HepG2 (cell line): ENCODE measurements around the gene ANKHD1. TPM values are rescaled to one million over a fixed set of nuclear protein-coding genes. Genes with fewer than 3 reads are reported as not detected.

Source experiments
- BATF2 ChIP-seq: sonication (generic); formaldehyde crosslinking; IDR thresholded peaks from 2 replicates; pipeline ENCODE4 v1.8.0; 2022; ENCODE audit warnings: mild to moderate bottlenecking, missing genetic modification reagents, moderate library complexity
- CENPT ChIP-seq: sonication (generic); formaldehyde crosslinking; IDR thresholded peaks from 2 replicates; pipeline ENCODE4 v1.8.0; 2022; ENCODE audit warnings: low read depth, mild to moderate bottlenecking, moderate library complexity, missing genetic modification reagents
- DNMT3B ChIP-seq: conservative IDR thresholded peaks from 2 replicates; pipeline ENCODE4 v1.6.1; 2016; ENCODE audit warnings: missing biosample characterization, control low read depth
- EHMT2 ChIP-seq: fragments of 200-600 bp; sonication (generic); IDR thresholded peaks from 2 replicates; pipeline ENCODE4 v1.7.0; 2017; ENCODE audit warnings: antibody characterized with exemption, low read depth, low read length, borderline replicate concordance
- HNRNPL ChIP-seq: fragments of 200-400 bp; formaldehyde crosslinking; IDR thresholded peaks from 2 replicates; pipeline ENCODE4 v1.6.1; 2017; ENCODE audit warnings: mild to moderate bottlenecking, low read depth, low read length
- HOMEZ ChIP-seq: IDR thresholded peaks from 2 replicates; pipeline ENCODE4 v1.6.1; 2016; ENCODE audit warnings: low read depth
- JDP2 ChIP-seq: sonication (generic); formaldehyde crosslinking; IDR thresholded peaks from 2 replicates; pipeline ENCODE4 v1.8.1; 2022; ENCODE audit warnings: missing genetic modification reagents, borderline replicate concordance
- NFKBIZ ChIP-seq: IDR thresholded peaks from 2 replicates; pipeline ENCODE4 v1.6.1; 2018; ENCODE audit warnings: missing genetic modification reagents, missing compliant biosample characterization
- NKX3-1 ChIP-seq: sonication (generic); formaldehyde crosslinking; IDR thresholded peaks from 2 replicates; pipeline ENCODE4 v1.5.0; 2020; ENCODE audit warnings: missing genetic modification reagents
- PAXIP1 ChIP-seq: sonication (generic); formaldehyde crosslinking; conservative IDR thresholded peaks from 2 replicates; pipeline ENCODE4 v1.4.0; 2020; ENCODE audit warnings: mild to moderate bottlenecking, missing genetic modification reagents, moderate library complexity
- STAT6 ChIP-seq: sonication (generic); formaldehyde crosslinking; IDR thresholded peaks from 2 replicates; pipeline ENCODE4 v1.4.0; 2020; ENCODE audit warnings: missing genetic modification reagents, mild to moderate bottlenecking, borderline replicate concordance
- TBP ChIP-seq: sonication (generic); formaldehyde crosslinking; IDR thresholded peaks from 2 replicates; pipeline ENCODE4 v1.5.0; 2020; ENCODE audit warnings: missing genetic modification reagents
- UBTF ChIP-seq: sonication (generic); formaldehyde crosslinking; IDR thresholded peaks from 2 replicates; pipeline ENCODE4 v1.4.0; 2020; ENCODE audit warnings: mild to moderate bottlenecking, missing genetic modification reagents
- ZNF160 ChIP-seq: sonication (generic); formaldehyde crosslinking; IDR thresholded peaks from 2 replicates; pipeline ENCODE4 v1.8.0; 2022; ENCODE audit warnings: mild to moderate bottlenecking, inconsistent platforms, missing genetic modification reagents
- ZNF367 ChIP-seq: sonication (generic); formaldehyde crosslinking; IDR thresholded peaks from 2 replicates; pipeline ENCODE4 v1.4.0; 2020; ENCODE audit warnings: missing genetic modification reagents, borderline replicate concordance
- ZNF431 ChIP-seq: sonication (generic); formaldehyde crosslinking; IDR thresholded peaks from 2 replicates; pipeline ENCODE4 v1.9.0; 2022; ENCODE audit warnings: missing genetic modification reagents, low read depth, mild to moderate bottlenecking, borderline replicate concordance
- ZNF577 ChIP-seq: sonication (generic); formaldehyde crosslinking; IDR thresholded peaks from 2 replicates; pipeline ENCODE4 v1.4.0; 2020; ENCODE audit warnings: mild to moderate bottlenecking, low read depth, missing genetic modification reagents, borderline replicate concordance
- ZNF781 ChIP-seq: sonication (generic); formaldehyde crosslinking; IDR thresholded peaks from 2 replicates; pipeline ENCODE4 v1.5.1; 2020; ENCODE audit warnings: borderline replicate concordance, mild to moderate bottlenecking, missing genetic modification reagents; ENCODE audit errors: not compliant biosample characterization
- polyA plus RNA-seq, 8 experiments: library from polyadenylated mRNA; depleted of rRNA in 3 of 8; stranded (reverse) in 7 of 8; unstranded in 1 of 8; fragments of >200 nt; fragmentation: Illumina TruSeq in 4 of 8; extraction: Trizol in 4 of 8; gene quantifications; 2 replicates each; pipeline versions ENCODE4 v1.2.1 to v1.2.3, GENCODE V29; 2011 to 2016; ENCODE audit warnings: low read depth in 4 of 8, missing spikeins in 1 of 8, mixed read lengths in 1 of 8; ENCODE audit not compliant: insufficient read depth in 1 of 8
- total RNA-seq, 5 experiments: library from RNA; depleted of rRNA; stranded (reverse); fragments of >200 nt; fragmentation: Illumina TruSeq; extraction: Trizol; gene quantifications; 2 replicates each; pipeline ENCODE4 v1.2.3, GENCODE V29; 2016; ENCODE audit warnings: low read depth in 1 of 5

The ANKHD1 gene
- total and polyA plus RNA-seq, 2 of the 13 experiments (the other 11 are each of a cell fraction or from before 2014, with no cell fraction given), result 69.9 to 82.0 TPM

GRCh38 chr5:140400730-140401361 lies 787 bp upstream of the ANKHD1 start (continued):
- TF ChIP-seq STAT6 (CRISPR knock-in tag), result no peak
- no peak for TF ChIP-seq EHMT2
- TF ChIP-seq ZNF367 (CRISPR knock-in tag), result peak; percentile 92; the same call in 1 of the 2 replicates
- peak; percentile 82 for TF ChIP-seq ZNF431 (CRISPR knock-in tag)
- TF ChIP-seq TBP (CRISPR knock-in tag), result no peak
- peak; percentile 88 for TF ChIP-seq NFKBIZ (CRISPR knock-in tag)
- peak; percentile 81; the same call in 1 of the 2 replicates for TF ChIP-seq NKX3-1 (CRISPR knock-in tag)
- no peak for TF ChIP-seq DNMT3B (CRISPR knock-in tag)
- TF ChIP-seq CENPT (CRISPR knock-in tag), result 0 out of 2 replicates have a peak, but pooled peaks have one; percentile 76
- 0 out of 2 replicates have a peak, but pooled peaks have one; percentile 22 for TF ChIP-seq BATF2 (CRISPR knock-in tag)
- no peak for TF ChIP-seq JDP2 (CRISPR knock-in tag)
- peak; percentile 100 for TF ChIP-seq UBTF (CRISPR knock-in tag)
- no peak for TF ChIP-seq ZNF577 (CRISPR knock-in tag)
- peak; percentile 17 for TF ChIP-seq ZNF781 (CRISPR knock-in tag)
- no peak for TF ChIP-seq HOMEZ (CRISPR knock-in tag)
- 0 out of 2 replicates have a peak, but pooled peaks have one; percentile 4 for TF ChIP-seq PAXIP1 (CRISPR knock-in tag)
- TF ChIP-seq ZNF160 (CRISPR knock-in tag), result peak; percentile 78; the same call in 1 of the 2 replicates
- TF ChIP-seq HNRNPL, result no peak
